Parathyroid adenoma (tissue), 2 donors: Measurements from ENCODE around the gene BRD2.

Experiments
- H2AFZ ChIP-seq: fragments of 300-600 bp; sonication (generic); one replicate; pipeline ENCODE4 v1.7.0; 2017; ENCODE audit warnings: antibody characterized with exemption, mild to moderate bottlenecking
- H3K27ac ChIP-seq: fragments of 300-600 bp; sonication (generic); one replicate; pipeline ENCODE4 v1.7.0; 2017
- H3K27me3 ChIP-seq: fragments of 300-600 bp; sonication (generic); one replicate; pipeline ENCODE4 v1.7.0; 2017; ENCODE audit warnings: low read length; ENCODE audit not compliant: control insufficient read depth, insufficient read depth
- H3K36me3 ChIP-seq: fragments of 300-600 bp; sonication (generic); one replicate; pipeline ENCODE4 v1.7.0; 2017; ENCODE audit warnings: low read length; ENCODE audit not compliant: control insufficient read depth, insufficient read depth
- H3K4me1 ChIP-seq: fragments of 300-600 bp; sonication (generic); one replicate; pipeline ENCODE4 v1.7.0; 2017; ENCODE audit warnings: control low read depth
- H3K4me2 ChIP-seq: fragments of 300-600 bp; sonication (generic); one replicate; pipeline ENCODE4 v1.7.0; 2017; ENCODE audit warnings: low read length
- H3K4me3 ChIP-seq: fragments of 300-600 bp; sonication (generic); one replicate; pipeline ENCODE4 v1.7.0; 2017; ENCODE audit warnings: low read depth, low read length
- H3K79me2 ChIP-seq: fragments of 300-600 bp; sonication (generic); one replicate; pipeline ENCODE4 v1.7.0; 2017; ENCODE audit warnings: control low read depth
- H3K9ac ChIP-seq: fragments of 300-600 bp; sonication (generic); one replicate; pipeline ENCODE4 v1.7.0; 2017; ENCODE audit warnings: mild to moderate bottlenecking
- H3K9me3 ChIP-seq: fragments of 300-600 bp; sonication (generic); one replicate; pipeline ENCODE4 v1.7.0; 2017; ENCODE audit warnings: low read length; ENCODE audit not compliant: control insufficient read depth
- CTCF ChIP-seq: fragments of 300-600 bp; sonication (generic); IDR thresholded peaks from one replicate; pipeline ENCODE4 v1.7.0; 2017; ENCODE audit warnings: antibody characterized with exemption, mild to moderate bottlenecking
- donor health status: primary hyperparathyroidism.

Gene BRD2

GRCh38 chr6:32982084-32982701 is 13.8 kb downstream of the BRD2 start:
- Histone ChIP-seq H3K9ac (no peak overlapping the region), H3K4me2 (no peak overlapping the region), H3K27me3 (no peaks in the 10 kb centered on the region), H3K79me2 (peaks cover 2% of the 10 kb centered on the region), H3K36me3 (peaks cover 2% of the 10 kb centered on the region), H2AFZ (no peak overlapping the region), H3K4me1 (peaks cover 3% of the 10 kb centered on the region), H3K4me3 (no peak overlapping the region), H3K27ac (no peak overlapping the region), H3K9me3 (no peaks in the 10 kb centered on the region)
- no peak for TF ChIP-seq CTCF

GRCh38 chr6:32982702-32983492 is 14.5 kb downstream of the BRD2 start:
- TF ChIP-seq CTCF, result no peak
- Histone ChIP-seq H3K4me2 (no peak overlapping the region), H3K4me1 (no peaks in the 10 kb centered on the region), H3K9ac (no peak overlapping the region), H3K27ac (no peak overlapping the region), H3K36me3 (peaks cover 2% of the 10 kb centered on the region), H3K27me3 (no peaks in the 10 kb centered on the region), H2AFZ (no peak overlapping the region), H3K9me3 (no peaks in the 10 kb centered on the region), H3K79me2 (no peaks in the 10 kb centered on the region), H3K4me3 (no peak overlapping the region)

GRCh38 chr6:32983493-32983848 is 15.1 kb downstream of the BRD2 start:
- Histone ChIP-seq H3K9ac (no peak overlapping the region), H2AFZ (no peak overlapping the region), H3K4me3 (no peak overlapping the region), H3K9me3 (no peaks in the 10 kb centered on the region), H3K27me3 (no peaks in the 10 kb centered on the region), H3K27ac (no peak overlapping the region), H3K36me3 (peaks cover 2% of the 10 kb centered on the region), H3K4me2 (no peak overlapping the region), H3K4me1 (no peaks in the 10 kb centered on the region), H3K79me2 (no peaks in the 10 kb centered on the region)
- no peak for TF ChIP-seq CTCF

GRCh38 chr6:32983964-32984621 is 15.7 kb downstream of the BRD2 start:
- Histone ChIP-seq H3K4me3 (no peak overlapping the region), H3K4me1 (no peaks in the 10 kb centered on the region), H3K36me3 (peaks cover 2% of the 10 kb centered on the region), H3K9me3 (no peaks in the 10 kb centered on the region), H3K27ac (no peak overlapping the region), H2AFZ (no peak overlapping the region), H3K9ac (no peak overlapping the region), H3K79me2 (no peaks in the 10 kb centered on the region), H3K27me3 (no peaks in the 10 kb centered on the region), H3K4me2 (no peak overlapping the region)
- TF ChIP-seq CTCF, result no peak
